ENCODE results near the gene LAMA5. TPM values are rescaled to one million over a fixed set of nuclear protein-coding genes. Genes with fewer than 3 reads are reported as not detected.

Gene LAMA5
- total RNA-seq, 1 experiment from 2014 or later, result 61.0 TPM

GRCh38 chr20:62347151-62347404, 20.0 kb downstream of the LAMA5 start:
- no peaks in the 10 kb centered on the region for H3K27me3 ChIP-seq (ENCODE audit: control insufficient read depth, insufficient read depth, low read length)
- no peak for DNase-seq
- no peak overlapping the region for H3K4me3 ChIP-seq (ENCODE audit: insufficient read depth, low read depth, low read length)
- H3K36me3 ChIP-seq (replicated peaks; ENCODE audit: control insufficient read depth, insufficient read depth, low read length), result peaks cover 35% of the 10 kb centered on the region

DNA sequence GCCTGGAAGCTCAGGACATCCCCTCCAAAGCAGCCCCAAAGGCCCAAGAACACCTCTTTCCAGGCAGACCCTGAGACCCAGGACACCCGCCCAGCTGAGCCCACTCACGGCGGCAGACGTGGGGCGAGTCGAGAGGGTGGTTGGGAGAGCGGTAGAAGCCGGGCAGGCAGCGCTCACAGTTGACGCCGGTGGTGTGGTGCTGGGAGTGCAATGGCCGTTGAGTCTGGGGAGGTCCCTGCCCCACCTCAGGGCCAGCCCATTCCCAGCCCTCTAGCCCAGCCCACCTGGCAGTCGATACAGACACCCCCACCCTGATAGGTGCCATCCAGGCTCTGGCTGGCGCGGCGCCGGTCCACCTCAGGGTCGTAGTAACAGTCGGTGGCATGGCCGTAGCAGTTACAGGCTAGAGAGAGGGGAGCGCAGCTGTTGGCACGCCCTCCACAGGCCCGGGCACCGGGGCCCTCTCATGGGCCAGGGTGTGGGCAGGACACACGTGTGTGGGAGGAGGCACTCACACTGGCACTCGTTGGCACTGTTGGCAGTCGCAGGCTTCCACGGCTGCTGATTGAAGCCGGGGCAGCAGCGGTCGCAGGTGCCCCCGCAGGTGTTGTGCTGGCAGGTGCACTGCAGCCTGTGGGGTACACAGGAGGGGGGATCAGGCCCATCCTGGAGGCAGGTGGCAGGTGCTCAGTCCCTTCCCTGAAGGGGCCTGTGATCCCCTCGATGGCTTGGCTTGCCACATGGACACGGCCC, 20.5 kb downstream of the LAMA5 start:
- peaks cover 35% of the 10 kb centered on the region for H3K36me3 ChIP-seq (replicated peaks; ENCODE audit: control insufficient read depth, insufficient read depth, low read length)
- no peak overlapping the region for H3K4me3 ChIP-seq (ENCODE audit: insufficient read depth, low read depth, low read length)
- DNase-seq, result no peak
- H3K27me3 ChIP-seq (ENCODE audit: control insufficient read depth, insufficient read depth, low read length), result no peaks in the 10 kb centered on the region

- DNase-seq, result no peak
- Histone ChIP-seq H3K36me3 (replicated peaks; ENCODE audit: control insufficient read depth, insufficient read depth, low read length) (peaks cover 36% of the 10 kb centered on the region), H3K27me3 (ENCODE audit: control insufficient read depth, insufficient read depth, low read length) (no peaks in the 10 kb centered on the region), H3K4me3 (ENCODE audit: insufficient read depth, low read depth, low read length) (no peak overlapping the region)
Measured at GRCh38 chr20:62345681-62346370, 21.3 kb downstream of the LAMA5 start.

- Histone ChIP-seq H3K27me3 (ENCODE audit: control insufficient read depth, insufficient read depth, low read length) (no peaks in the 10 kb centered on the region), H3K36me3 (replicated peaks; ENCODE audit: control insufficient read depth, insufficient read depth, low read length) (peaks cover 29% of the 10 kb centered on the region), H3K4me3 (ENCODE audit: insufficient read depth, low read depth, low read length) (no peak overlapping the region)
- no peak for DNase-seq
Measured at GRCh38 chr20:62344782-62345181, 22.3 kb downstream of the LAMA5 start.

GRCh38 chr20:62344092-62344491, 23.0 kb downstream of the LAMA5 start:
- H3K27me3 ChIP-seq (ENCODE audit: control insufficient read depth, insufficient read depth, low read length), result no peaks in the 10 kb centered on the region
- no peak for DNase-seq
- no peak overlapping the region for H3K4me3 ChIP-seq (ENCODE audit: insufficient read depth, low read depth, low read length)
- peaks cover 31% of the 10 kb centered on the region for H3K36me3 ChIP-seq (replicated peaks; ENCODE audit: control insufficient read depth, insufficient read depth, low read length)

DNA sequence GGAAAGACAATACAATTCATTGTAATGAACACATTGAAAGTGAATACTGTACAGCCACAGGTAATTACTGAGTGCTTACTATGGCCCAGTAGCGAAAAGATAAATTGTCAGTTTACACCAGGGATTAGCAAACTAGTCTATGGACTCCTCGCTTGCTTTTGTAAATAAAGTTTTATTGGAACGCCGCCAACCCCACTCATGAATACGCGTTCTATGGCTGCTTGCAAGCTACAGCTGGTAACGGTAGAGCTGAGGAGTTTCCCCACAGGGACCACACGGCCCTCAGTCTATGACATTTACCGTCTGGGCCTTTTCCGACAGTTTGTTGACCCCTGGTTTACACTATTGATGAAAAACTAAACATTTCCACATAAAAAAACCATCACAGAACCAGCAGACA, 24.2 kb downstream of the LAMA5 start:
- DNase-seq, result no peak
- no peaks in the 10 kb centered on the region for H3K27me3 ChIP-seq (ENCODE audit: control insufficient read depth, insufficient read depth, low read length)
- H3K36me3 ChIP-seq (replicated peaks; ENCODE audit: control insufficient read depth, insufficient read depth, low read length), result peaks cover 33% of the 10 kb centered on the region
- H3K4me3 ChIP-seq (ENCODE audit: insufficient read depth, low read depth, low read length), result no peak overlapping the region

DNA sequence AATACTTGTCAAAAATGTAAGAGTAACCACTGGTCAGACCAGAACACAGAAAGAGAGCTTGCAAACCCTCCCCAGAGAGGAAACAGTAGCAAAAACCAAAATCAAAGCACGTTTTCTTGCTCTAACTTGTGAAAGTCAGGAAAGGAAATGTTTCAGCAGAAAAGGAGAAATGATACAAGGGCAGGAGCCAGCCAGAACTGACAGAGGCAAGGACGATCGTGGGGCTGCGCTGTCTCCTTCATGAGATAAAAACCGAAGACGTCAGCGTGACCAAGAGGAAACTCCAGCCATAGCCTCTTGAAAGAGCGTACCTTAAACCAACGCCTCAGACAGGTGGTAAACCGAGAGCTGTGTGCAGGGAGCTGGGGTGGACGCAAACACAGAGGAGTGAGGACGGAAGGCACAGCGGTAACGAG, 27.5 kb downstream of the LAMA5 start:
- Histone ChIP-seq H3K4me3 (ENCODE audit: insufficient read depth, low read depth, low read length) (no peak overlapping the region), H3K36me3 (replicated peaks; ENCODE audit: control insufficient read depth, insufficient read depth, low read length) (peaks cover 36% of the 10 kb centered on the region), H3K27me3 (ENCODE audit: control insufficient read depth, insufficient read depth, low read length) (no peaks in the 10 kb centered on the region)
- DNase-seq, result no peak

DNA sequence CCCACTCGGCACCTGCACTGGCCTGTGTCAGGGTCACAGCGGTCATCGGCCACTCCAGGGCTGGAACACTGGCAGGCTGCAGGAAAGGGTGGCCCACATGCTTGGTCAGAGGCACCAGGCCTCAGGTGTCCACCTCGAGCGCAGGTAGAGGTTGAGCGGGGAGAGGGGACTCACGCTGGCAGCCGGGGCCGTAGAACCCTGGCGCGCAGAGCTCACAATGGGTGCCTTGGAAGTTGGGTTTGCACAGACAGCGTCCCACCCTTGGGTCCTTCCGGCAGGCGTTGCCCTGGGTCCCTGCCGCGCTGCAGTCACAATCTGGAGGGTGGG, 28.9 kb downstream of the LAMA5 start:
- Histone ChIP-seq H3K27me3 (ENCODE audit: control insufficient read depth, insufficient read depth, low read length) (no peaks in the 10 kb centered on the region), H3K4me3 (ENCODE audit: insufficient read depth, low read depth, low read length) (no peak overlapping the region), H3K36me3 (replicated peaks; ENCODE audit: control insufficient read depth, insufficient read depth, low read length) (peaks cover 34% of the 10 kb centered on the region)
- no peak for DNase-seq

- Histone ChIP-seq H3K27me3 (ENCODE audit: control insufficient read depth, insufficient read depth, low read length) (no peaks in the 10 kb centered on the region), H3K36me3 (replicated peaks; ENCODE audit: control insufficient read depth, insufficient read depth, low read length) (peaks cover 32% of the 10 kb centered on the region)
- DNase-seq, result no peak
Measured at GRCh38 chr20:62337558-62338293, 29.4 kb downstream of the LAMA5 start.

GRCh38 chr20:62336775-62337557, 30.1 kb downstream of the LAMA5 start:
- DNase-seq, result no peak
- H3K36me3 ChIP-seq (replicated peaks; ENCODE audit: control insufficient read depth, insufficient read depth, low read length), result peaks cover 35% of the 10 kb centered on the region
- no peak overlapping the region for H3K4me3 ChIP-seq (ENCODE audit: insufficient read depth, low read depth, low read length)
- H3K27me3 ChIP-seq (ENCODE audit: control insufficient read depth, insufficient read depth, low read length), result no peaks in the 10 kb centered on the region

More at GRCh38 chr20:62337558-62338293, 29.4 kb downstream of the LAMA5 start:
- H3K4me3 ChIP-seq (ENCODE audit: insufficient read depth, low read depth, low read length), result no peak overlapping the region

DNA sequence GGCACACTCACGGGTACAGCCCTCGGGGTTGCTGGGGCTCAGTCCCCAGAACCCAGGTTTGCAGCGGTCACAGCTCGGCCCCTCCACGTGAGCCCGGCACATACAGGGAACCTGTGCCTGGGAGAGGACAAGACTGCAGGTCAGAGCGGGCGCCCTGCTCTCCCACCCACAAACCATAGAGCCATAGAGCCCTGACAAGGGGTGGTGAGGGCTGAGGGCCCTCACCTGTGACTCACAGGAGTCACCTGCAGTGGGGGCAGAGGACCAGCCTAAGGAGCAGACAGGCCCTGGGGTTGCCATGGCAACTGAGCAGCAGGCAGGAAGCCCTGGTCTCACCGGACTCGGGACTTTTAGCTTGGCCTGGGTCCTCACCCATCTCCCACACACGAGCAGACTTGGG, 30.8 kb downstream of the LAMA5 start:
- no peaks in the 10 kb centered on the region for H3K27me3 ChIP-seq (ENCODE audit: control insufficient read depth, insufficient read depth, low read length)
- peaks cover 38% of the 10 kb centered on the region for H3K36me3 ChIP-seq (replicated peaks; ENCODE audit: control insufficient read depth, insufficient read depth, low read length)
- H3K4me3 ChIP-seq (ENCODE audit: insufficient read depth, low read depth, low read length), result no peak overlapping the region
- DNase-seq, result no peak

- H3K36me3 ChIP-seq (replicated peaks; ENCODE audit: control insufficient read depth, insufficient read depth, low read length), result peaks cover 35% of the 10 kb centered on the region
- H3K4me3 ChIP-seq (ENCODE audit: insufficient read depth, low read depth, low read length), result no peak overlapping the region
- DNase-seq, result no peak
- no peaks in the 10 kb centered on the region for H3K27me3 ChIP-seq (ENCODE audit: control insufficient read depth, insufficient read depth, low read length)
Measured at GRCh38 chr20:62335532-62335931, 31.6 kb downstream of the LAMA5 start.

- DNase-seq, result no peak
- Histone ChIP-seq H3K4me3 (ENCODE audit: insufficient read depth, low read depth, low read length) (no peak overlapping the region), H3K27me3 (ENCODE audit: control insufficient read depth, insufficient read depth, low read length) (no peaks in the 10 kb centered on the region), H3K36me3 (replicated peaks; ENCODE audit: control insufficient read depth, insufficient read depth, low read length) (peaks cover 39% of the 10 kb centered on the region)
Measured at GRCh38 chr20:62334881-62335280, 32.2 kb downstream of the LAMA5 start.

DNA sequence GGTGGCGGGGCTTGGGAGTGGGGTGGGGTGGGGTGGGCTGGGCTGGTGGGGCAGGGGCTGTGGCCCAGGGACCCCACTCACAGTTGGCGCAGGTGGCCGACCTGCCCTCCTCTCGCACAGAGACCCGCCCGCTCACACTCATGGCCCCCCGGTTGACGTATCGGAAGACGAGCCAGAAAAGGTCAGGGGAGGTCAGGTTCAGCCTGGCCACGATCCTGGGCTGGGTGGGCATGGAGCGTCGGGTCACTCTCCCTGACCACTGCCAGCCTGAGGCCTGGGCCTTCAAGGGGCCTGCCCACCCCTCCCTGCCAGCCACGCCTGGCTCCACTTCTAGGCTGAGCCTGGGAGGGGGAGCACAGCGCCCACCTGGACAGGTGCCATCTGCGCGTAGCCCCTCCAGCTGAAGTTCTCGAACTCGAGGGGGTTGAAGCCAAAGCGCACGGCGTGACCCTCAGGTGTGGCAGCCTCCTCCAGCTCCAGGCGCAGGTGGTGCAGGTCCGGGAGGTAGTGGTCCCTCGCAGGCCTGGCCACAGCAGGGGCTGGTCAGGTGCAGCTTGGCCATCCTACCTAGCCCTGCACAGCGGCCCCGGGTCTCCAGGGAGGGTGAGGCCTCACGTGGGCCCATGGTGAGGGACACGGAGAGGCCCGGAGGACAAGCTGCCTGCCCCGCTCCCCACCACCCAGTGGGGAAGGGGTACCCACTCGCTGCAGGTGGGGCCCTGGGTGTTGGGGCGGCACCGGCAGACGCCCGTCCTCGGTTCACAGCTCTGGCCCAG, 33.1 kb downstream of the LAMA5 start:
- DNase-seq, result no peak
- Histone ChIP-seq H3K36me3 (replicated peaks; ENCODE audit: control insufficient read depth, insufficient read depth, low read length) (peaks cover 39% of the 10 kb centered on the region), H3K27me3 (ENCODE audit: control insufficient read depth, insufficient read depth, low read length) (no peaks in the 10 kb centered on the region), H3K4me3 (ENCODE audit: insufficient read depth, low read depth, low read length) (no peak overlapping the region)

Data from H7 (cell line).